Tibial artery (tissue), 4 donors: Measurements from ENCODE around the gene AKAP6.
A peak's percentile ranks its signal among the peaks of the same experiment; 100 is the strongest.

Source experiments
- DNase-seq, 2 donors: peaks; one replicate each; pipeline ENCODE4 v3.0.0-alpha.2; 2019
- H3K27ac ChIP-seq, 2 donors: fragments of 200-600 bp; sonication (generic) in 1 of 2; 1 replicate in 1 of 2; 2 replicates in 1 of 2; pipeline ENCODE4 v1.5.1; 2018 to 2019; ENCODE audit warnings: mild to moderate bottlenecking in 1 of 2
- H3K27me3 ChIP-seq, 2 donors: fragments of 200-600 bp; sonication (generic) in 1 of 2; one replicate each; pipeline versions ENCODE4 v1.5.1 to v1.6.0; 2016 to 2019
- H3K36me3 ChIP-seq, 3 donors: fragments of 200-600 bp; sonication (generic) in 2 of 3; one replicate each; pipeline ENCODE4 v1.5.1; 2016 to 2019; ENCODE audit warnings: mild to moderate bottlenecking in 2 of 3
- H3K4me1 ChIP-seq, 4 donors: fragments of 200-600 bp; sonication (generic) in 2 of 4; 1 replicate in 3 of 4; 2 replicates in 1 of 4; pipeline ENCODE4 v1.5.1; 2016 to 2019
- H3K4me3 ChIP-seq, 2 donors: fragments of 200-600 bp; sonication (generic) in 1 of 2; 1 replicate in 1 of 2; 2 replicates in 1 of 2; pipeline ENCODE4 v1.5.1; 2018 to 2019; ENCODE audit warnings: mild to moderate bottlenecking in 2 of 2
- H3K9me3 ChIP-seq, 3 donors: fragments of 200-600 bp; sonication (generic) in 1 of 3; one replicate each; pipeline ENCODE4 v1.5.1; 2016 to 2019
- CTCF ChIP-seq, 2 experiments: fragments of 200-600 bp in 1 of 2; fragments of 450-650 bp in 1 of 2; IDR thresholded peaks; one replicate each; pipeline ENCODE4 v1.5.1; 2017 to 2019; ENCODE audit warnings: antibody characterized with exemption in 2 of 2, mild to moderate bottlenecking in 1 of 2, moderate library complexity in 1 of 2
- intact Hi-C: fragments of 100-400 bp; cut with DNase I; formaldehyde crosslinking; loops from one replicate; pipeline ENCODE4 v1.15.0; 2023; ENCODE audit warnings: low total_unique reads

Gene AKAP6

GRCh38 chr14:32531942-32532515, 202.9 kb downstream of the AKAP6 start:
- H3K4me3 ChIP-seq = no peak overlapping the region
- H3K4me1 ChIP-seq = peaks cover 0 to 24% (median 0%) of the 10 kb centered on the region in 4 donors
- intact Hi-C loops = no loop called here
- no peak for TF ChIP-seq CTCF (IDR thresholded peaks at IDR 0.05)
- H3K27ac ChIP-seq = no peak overlapping the region
- DNase-seq = no peak
- no peaks in the 10 kb centered on the region for H3K9me3 ChIP-seq
- peaks cover 0 to 6% (median 4%) of the 10 kb centered on the region in 3 donors for H3K36me3 ChIP-seq
- no peaks in the 10 kb centered on the region for H3K27me3 ChIP-seq

- DNase-seq = no peak
- Histone ChIP-seq H3K4me1 (peaks cover 0 to 19% (median 0%) of the 10 kb centered on the region in 4 donors), H3K27me3 (no peaks in the 10 kb centered on the region), H3K4me3 (no peak overlapping the region), H3K36me3 (peaks cover 0 to 12% (median 4%) of the 10 kb centered on the region in 3 donors), H3K9me3 (no peaks in the 10 kb centered on the region), H3K27ac (no peak overlapping the region)
- intact Hi-C loops = no loop called here
- no peak for TF ChIP-seq CTCF (IDR thresholded peaks at IDR 0.05)
Observed at GRCh38 chr14:32534145-32534544, 205.0 kb downstream of the AKAP6 start.

GRCh38 chr14:32536175-32536574, 207.1 kb downstream of the AKAP6 start:
- intact Hi-C loops = no loop called here
- no peak overlapping the region for H3K27ac ChIP-seq
- DNase-seq = no peak
- TF ChIP-seq CTCF (IDR thresholded peaks at IDR 0.05) = no peak
- H3K4me3 ChIP-seq = no peak overlapping the region
- H3K27me3 ChIP-seq = no peaks in the 10 kb centered on the region
- H3K4me1 ChIP-seq = peaks cover 0 to 17% (median 0%) of the 10 kb centered on the region in 4 donors
- H3K36me3 ChIP-seq = peaks cover 0 to 12% (median 4%) of the 10 kb centered on the region in 3 donors
- no peaks in the 10 kb centered on the region for H3K9me3 ChIP-seq

- H3K27me3 ChIP-seq = no peaks in the 10 kb centered on the region
- no peak overlapping the region for H3K27ac ChIP-seq
- no peak for DNase-seq
- no peaks in the 10 kb centered on the region for H3K9me3 ChIP-seq
- peaks cover 0 to 20% (median 0%) of the 10 kb centered on the region in 4 donors for H3K4me1 ChIP-seq
- intact Hi-C loops = no loop called here
- no peak for TF ChIP-seq CTCF (IDR thresholded peaks at IDR 0.05)
- peaks cover 0 to 12% (median 4%) of the 10 kb centered on the region in 3 donors for H3K36me3 ChIP-seq
- H3K4me3 ChIP-seq = no peak overlapping the region
Observed at GRCh38 chr14:32537166-32537565, 208.1 kb downstream of the AKAP6 start.

- no peak for DNase-seq
- Histone ChIP-seq H3K9me3 (no peaks in the 10 kb centered on the region), H3K27me3 (no peaks in the 10 kb centered on the region), H3K4me3 (peak overlapping the region in 1 of 2 donors; percentile 31), H3K4me1 (peaks cover 0 to 55% (median 2%) of the 10 kb centered on the region in 4 donors), H3K27ac (peak overlapping the region; percentile 3 to 27), H3K36me3 (peaks cover 6 to 15% (median 14%) of the 10 kb centered on the region in 3 donors)
- intact Hi-C loops = no loop called here
- TF ChIP-seq CTCF (IDR thresholded peaks at IDR 0.05) = no peak
Observed at GRCh38 chr14:32542507-32542906, 213.4 kb downstream of the AKAP6 start.
